ENCODE measurements around the gene PPP1R3C.

DNA sequence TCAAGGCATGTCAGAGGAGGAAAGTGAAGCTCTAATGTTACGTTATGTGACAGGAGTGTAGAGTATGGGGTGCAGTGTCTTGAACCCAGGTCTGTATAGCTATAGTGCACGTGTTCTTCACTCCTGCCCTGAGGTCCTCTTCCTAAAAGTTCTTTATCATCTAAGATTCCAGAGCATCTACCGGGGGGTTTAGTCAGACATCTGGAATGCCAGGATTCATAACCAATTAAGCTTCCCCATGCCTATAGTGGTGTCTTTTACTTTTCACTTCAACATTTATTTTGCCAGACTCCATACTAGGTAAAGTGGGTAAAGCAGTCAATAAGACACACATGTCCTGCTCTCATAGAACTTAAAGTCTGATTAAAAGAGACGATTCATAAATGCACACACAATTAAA, 22.4 kb downstream of the PPP1R3C start:
- TF ChIP-seq, protein P1, sequence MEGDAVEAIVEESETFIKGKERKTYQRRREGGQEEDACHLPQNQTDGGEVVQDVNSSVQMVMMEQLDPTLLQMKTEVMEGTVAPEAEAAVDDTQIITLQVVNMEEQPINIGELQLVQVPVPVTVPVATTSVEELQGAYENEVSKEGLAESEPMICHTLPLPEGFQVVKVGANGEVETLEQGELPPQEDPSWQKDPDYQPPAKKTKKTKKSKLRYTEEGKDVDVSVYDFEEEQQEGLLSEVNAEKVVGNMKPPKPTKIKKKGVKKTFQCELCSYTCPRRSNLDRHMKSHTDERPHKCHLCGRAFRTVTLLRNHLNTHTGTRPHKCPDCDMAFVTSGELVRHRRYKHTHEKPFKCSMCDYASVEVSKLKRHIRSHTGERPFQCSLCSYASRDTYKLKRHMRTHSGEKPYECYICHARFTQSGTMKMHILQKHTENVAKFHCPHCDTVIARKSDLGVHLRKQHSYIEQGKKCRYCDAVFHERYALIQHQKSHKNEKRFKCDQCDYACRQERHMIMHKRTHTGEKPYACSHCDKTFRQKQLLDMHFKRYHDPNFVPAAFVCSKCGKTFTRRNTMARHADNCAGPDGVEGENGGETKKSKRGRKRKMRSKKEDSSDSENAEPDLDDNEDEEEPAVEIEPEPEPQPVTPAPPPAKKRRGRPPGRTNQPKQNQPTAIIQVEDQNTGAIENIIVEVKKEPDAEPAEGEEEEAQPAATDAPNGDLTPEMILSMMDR (conservative IDR thresholded peaks at IDR 0.05; ENCODE audit: low read depth, low read length), result no peak
- TF ChIP-seq SMC3 (IDR thresholded peaks at IDR 0.05; ENCODE audit: low read depth, low read length) (no peak), RFX5 (IDR thresholded peaks at IDR 0.05; ENCODE audit: low read depth, low read length) (no peak), MAZ (IDR thresholded peaks at IDR 0.05; ENCODE audit: borderline replicate concordance, low read depth, low read length) (no peak), BHLHE40 (IDR thresholded peaks at IDR 0.05; ENCODE audit: low read depth, low read length) (peak; percentile 8; the same call in 1 of the 2 replicates), MAFK (IDR thresholded peaks at IDR 0.05; ENCODE audit: low read depth, low read length) (no peak), CEBPB (IDR thresholded peaks at IDR 0.05; ENCODE audit: low read depth, low read length) (no peak), POLR2A (IDR thresholded peaks at IDR 0.05; ENCODE audit: low read depth, low read length) (no peak), RCOR1 (IDR thresholded peaks at IDR 0.05; ENCODE audit: insufficient replicate concordance, low read length) (no peak)
